Spinal cord (tissue), 10 donors: ENCODE data around the gene SMU1. TPM values are rescaled to one million over a fixed set of nuclear protein-coding genes. Genes with fewer than 3 reads are reported as not detected.

Experiments used
- DNase-seq, 6 donors: peaks; one replicate each; pipeline versions ENCODE4 v3.0.0 to v3.0.0-alpha.2; 2013 to 2015; ENCODE audit warnings: low spot score in 6 of 6, low read depth in 4 of 6
- H3K27ac ChIP-seq: one replicate; pipeline ENCODE4 v1.5.1; 2013; ENCODE audit warnings: low read depth, low read length, control low read depth
- H3K27me3 ChIP-seq: one replicate; pipeline ENCODE4 v1.6.1; 2013; ENCODE audit warnings: low read length; ENCODE audit not compliant: control insufficient read depth, insufficient read depth
- H3K36me3 ChIP-seq: one replicate; pipeline ENCODE4 v1.6.1; 2013; ENCODE audit warnings: low read length; ENCODE audit not compliant: control insufficient read depth, insufficient read depth
- H3K4me1 ChIP-seq: one replicate; pipeline ENCODE4 v1.6.1; 2013; ENCODE audit warnings: low read length; ENCODE audit not compliant: control insufficient read depth, insufficient read depth
- H3K4me3 ChIP-seq: one replicate; pipeline ENCODE4 v1.5.1; 2013; ENCODE audit warnings: low read depth, low read length, control low read depth
- H3K9me3 ChIP-seq: one replicate; pipeline ENCODE4 v1.6.1; 2013; ENCODE audit warnings: low read length; ENCODE audit not compliant: control insufficient read depth, insufficient read depth
- WGBS: methylation state at CpG from one replicate; pipeline ENCODE4 v1.1.5; 2013; ENCODE audit warnings: missing lambda C conversion rate; ENCODE audit not compliant: insufficient coverage; 5-methylcytosine and 5-hydroxymethylcytosine counted together
- polyA plus RNA-seq, 2 donors: library from polyadenylated mRNA; unstranded; fragments of 120-200 nt; gene quantifications; one replicate each; pipeline ENCODE4 v1.2.1, GENCODE V29; 2013; ENCODE audit not compliant: insufficient read length in 2 of 2
- total RNA-seq, 2 donors: library from RNA; depleted of rRNA in 1 of 2; stranded (reverse); fragments of 120-200 nt in 1 of 2; fragments of >200 nt in 1 of 2; gene quantifications; one replicate each; pipeline versions ENCODE4 v1.2.3 to v1.2.4, GENCODE V29; 2013 to 2014
- donor health status: healthy.

The SMU1 gene
- total and polyA plus RNA-seq, 4 donors: 24.0 to 45.3 (median 31.0) TPM

DNA sequence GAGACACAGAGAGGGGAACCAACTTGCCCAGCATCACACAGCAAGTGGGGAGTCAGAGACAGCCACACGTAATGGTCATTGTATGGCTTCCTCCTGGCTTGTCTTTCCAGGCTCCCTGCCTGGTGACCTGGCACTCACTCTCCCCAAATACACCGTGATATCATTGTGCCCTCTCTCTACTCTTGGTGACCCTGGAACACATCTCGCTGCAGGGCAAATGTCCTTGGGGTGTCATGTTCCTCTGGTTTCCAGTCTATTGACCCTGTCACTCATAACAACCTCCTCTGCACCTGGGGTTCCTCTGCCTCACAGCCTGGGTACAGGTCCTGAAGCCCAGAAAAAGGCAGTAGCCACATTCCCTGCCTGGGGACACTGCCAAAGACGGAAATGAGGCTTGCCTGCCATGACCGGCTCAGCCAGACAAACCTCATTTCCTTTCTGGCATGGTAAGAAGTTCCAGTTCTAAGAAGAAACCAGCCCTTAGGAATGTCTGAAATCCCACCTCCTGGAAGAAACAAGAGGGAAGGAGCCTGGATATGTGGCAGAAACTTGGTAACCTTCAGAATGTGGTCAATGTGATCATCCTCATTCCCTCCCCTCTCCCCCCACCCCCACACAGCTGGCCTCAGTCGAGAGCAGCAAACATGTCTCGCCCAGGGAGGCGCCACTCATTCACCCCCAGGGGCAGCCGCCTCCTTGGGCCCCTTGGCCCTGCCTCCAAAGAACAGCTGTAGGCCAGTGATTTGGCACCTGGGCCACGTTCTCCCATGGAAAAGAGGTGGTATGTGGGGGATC, 30.6 kb upstream of the SMU1 start:
- H3K27ac ChIP-seq: peak overlapping the region; percentile 25
- 66% methylated on average over 9 of the region's 10 CpGs for WGBS
- DNase-seq: peak in 1 of 6 donors; percentile 17

GRCh38 chr9:33106372-33106771, 29.9 kb upstream of the SMU1 start:
- Histone ChIP-seq H3K27me3 (no peaks in the 10 kb centered on the region), H3K4me3 (no peak overlapping the region), H3K4me1 (peaks cover 9% of the 10 kb centered on the region), H3K36me3 (peaks cover 4% of the 10 kb centered on the region), H3K9me3 (no peaks in the 10 kb centered on the region), H3K27ac (no peak overlapping the region)
- WGBS: 20% methylated on average over 1 of the region's 4 CpGs
- no peak for DNase-seq

More for the DNA sequence above, 30.6 kb upstream of the SMU1 start:
- Histone ChIP-seq H3K4me1 (peaks cover 7% of the 10 kb centered on the region), H3K36me3 (peaks cover 5% of the 10 kb centered on the region), H3K27me3 (no peaks in the 10 kb centered on the region), H3K4me3 (no peak overlapping the region), H3K9me3 (no peaks in the 10 kb centered on the region)

DNA sequence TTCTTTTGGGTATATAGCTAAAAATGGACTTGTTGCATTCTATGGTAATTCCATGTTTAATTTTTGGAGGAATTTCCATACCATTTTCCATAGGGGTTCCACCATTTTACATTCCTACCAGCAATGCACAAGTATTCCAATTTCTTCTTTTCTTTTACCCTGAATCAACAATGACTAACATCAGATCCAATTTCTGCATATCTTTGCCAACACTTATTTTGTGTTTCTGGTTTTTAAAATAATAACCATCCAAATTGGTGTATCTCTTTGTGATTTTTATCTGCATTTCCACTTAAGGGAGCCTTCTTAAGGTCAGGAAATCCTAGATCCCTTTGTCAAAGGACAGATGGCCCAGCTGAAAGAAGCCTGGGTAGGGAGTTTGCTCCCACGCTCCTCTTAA, 29.5 kb upstream of the SMU1 start:
- Histone ChIP-seq H3K4me3 (no peak overlapping the region), H3K4me1 (peaks cover 10% of the 10 kb centered on the region), H3K27me3 (no peaks in the 10 kb centered on the region), H3K27ac (no peak overlapping the region), H3K36me3 (peaks cover 3% of the 10 kb centered on the region), H3K9me3 (no peaks in the 10 kb centered on the region)
- no CpG with 5 or more reads among the region's 1 CpG for WGBS
- no peak for DNase-seq

GRCh38 chr9:33105504-33105903, 29.0 kb upstream of the SMU1 start:
- no peak overlapping the region for H3K27ac ChIP-seq

GRCh38 chr9:33104401-33104800, 27.9 kb upstream of the SMU1 start:
- no peak overlapping the region for H3K4me3 ChIP-seq
- H3K27me3 ChIP-seq: no peaks in the 10 kb centered on the region
- WGBS: 89% methylated on average over 5 of the region's 7 CpGs
- H3K9me3 ChIP-seq: no peaks in the 10 kb centered on the region
- H3K36me3 ChIP-seq: no peaks in the 10 kb centered on the region
- peak overlapping the region; percentile 47 for H3K27ac ChIP-seq
- no peak for DNase-seq
- H3K4me1 ChIP-seq: peaks cover 10% of the 10 kb centered on the region

More at GRCh38 chr9:33105504-33105903, 29.0 kb upstream of the SMU1 start:
- no peak overlapping the region for H3K4me3 ChIP-seq
- no peaks in the 10 kb centered on the region for H3K27me3 ChIP-seq
- H3K9me3 ChIP-seq: no peaks in the 10 kb centered on the region
- DNase-seq: no peak
- no CpG with 5 or more reads among the region's 5 CpGs for WGBS
- no peaks in the 10 kb centered on the region for H3K36me3 ChIP-seq
- H3K4me1 ChIP-seq: peaks cover 10% of the 10 kb centered on the region

DNA sequence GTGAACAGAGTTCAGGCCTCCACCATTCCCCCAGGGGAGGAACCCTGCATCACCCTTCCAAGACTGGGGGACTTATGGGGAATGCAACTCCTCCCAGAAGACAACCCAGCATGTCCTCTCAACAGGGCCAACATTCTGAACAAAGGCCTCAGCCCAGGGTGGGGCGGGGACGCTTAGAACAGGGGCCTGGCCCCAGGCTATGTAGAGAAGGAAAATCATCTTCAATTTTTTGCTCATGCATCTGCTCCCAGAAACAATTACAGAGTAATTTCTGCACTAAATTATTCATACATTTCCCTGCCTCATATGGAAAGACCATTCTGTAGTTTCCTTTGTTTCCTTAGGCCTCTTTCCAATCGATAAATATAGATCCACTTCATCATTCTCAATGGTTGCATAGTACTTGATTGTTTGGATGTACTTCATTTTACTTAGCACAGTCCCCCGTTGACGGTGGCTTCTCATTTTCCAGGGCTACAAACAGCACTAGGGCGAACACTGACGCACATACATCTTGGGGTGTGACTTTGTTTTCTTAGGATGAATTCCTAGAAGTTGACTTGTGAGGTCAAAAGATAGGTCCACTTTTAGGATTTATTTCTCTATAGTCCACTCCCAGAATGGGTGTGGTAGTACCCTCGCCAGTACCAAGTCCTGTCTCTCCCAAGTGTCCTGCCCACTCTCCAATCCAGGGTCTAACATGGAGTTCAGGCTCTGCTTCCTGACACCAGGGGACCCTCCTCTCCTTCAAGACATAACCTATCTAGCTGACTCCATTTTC, 27.2 kb upstream of the SMU1 start:
- WGBS: 100% methylated on average over 1 of the region's 8 CpGs
- H3K36me3 ChIP-seq: no peaks in the 10 kb centered on the region
- H3K9me3 ChIP-seq: no peaks in the 10 kb centered on the region
- H3K4me3 ChIP-seq: no peak overlapping the region
- no peaks in the 10 kb centered on the region for H3K27me3 ChIP-seq
- H3K27ac ChIP-seq: peak overlapping the region; percentile 47
- no peak for DNase-seq
- peaks cover 10% of the 10 kb centered on the region for H3K4me1 ChIP-seq

DNA sequence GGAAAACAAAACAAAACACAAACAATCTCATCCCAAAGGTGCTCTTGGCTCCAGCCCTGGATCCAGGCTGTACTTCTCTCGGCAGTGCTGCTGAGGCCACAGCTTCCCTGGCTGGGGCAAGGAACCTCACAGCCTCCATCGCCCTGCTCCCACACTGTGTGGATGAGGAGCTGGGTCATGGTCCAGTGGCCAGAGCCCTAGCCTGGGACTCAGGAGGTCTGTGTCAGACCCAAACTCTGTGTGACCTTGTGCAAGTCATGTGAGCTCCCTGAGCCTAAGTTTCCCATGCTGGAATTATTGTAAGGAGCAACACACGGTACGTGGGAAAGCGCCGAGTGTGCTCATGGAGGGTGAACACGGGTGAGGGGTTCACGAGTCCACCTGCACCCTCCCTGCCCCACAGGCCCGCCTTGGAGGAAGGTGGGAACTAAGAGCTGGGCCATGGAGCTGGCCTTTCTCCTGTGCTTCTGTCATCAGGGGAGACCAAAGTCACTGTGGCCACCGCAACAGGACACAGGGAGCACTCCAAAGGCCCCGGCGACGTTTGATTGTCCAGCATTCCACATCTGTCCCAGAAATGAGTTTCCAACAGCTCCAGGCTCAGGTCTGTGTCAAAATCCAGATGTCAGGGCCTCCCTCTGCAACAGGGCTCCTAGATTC, 26.2 kb upstream of the SMU1 start:
- Histone ChIP-seq H3K4me3 (no peak overlapping the region), H3K4me1 (peaks cover 10% of the 10 kb centered on the region), H3K27me3 (no peaks in the 10 kb centered on the region), H3K9me3 (no peaks in the 10 kb centered on the region), H3K36me3 (no peaks in the 10 kb centered on the region), H3K27ac (peak overlapping the region; percentile 15)
- WGBS: 86% methylated on average over 12 of the region's 13 CpGs
- no peak for DNase-seq

GRCh38 chr9:33101104-33101951, 24.9 kb upstream of the SMU1 start:
- H3K4me1 ChIP-seq: peaks cover 3% of the 10 kb centered on the region
- DNase-seq: peak in 1 of 6 donors; percentile 49
- H3K36me3 ChIP-seq: no peaks in the 10 kb centered on the region
- H3K27ac ChIP-seq: no peak overlapping the region
- H3K27me3 ChIP-seq: no peaks in the 10 kb centered on the region
- no peaks in the 10 kb centered on the region for H3K9me3 ChIP-seq
- H3K4me3 ChIP-seq: no peak overlapping the region
- WGBS: 86% methylated on average over 9 of the region's 10 CpGs

DNA sequence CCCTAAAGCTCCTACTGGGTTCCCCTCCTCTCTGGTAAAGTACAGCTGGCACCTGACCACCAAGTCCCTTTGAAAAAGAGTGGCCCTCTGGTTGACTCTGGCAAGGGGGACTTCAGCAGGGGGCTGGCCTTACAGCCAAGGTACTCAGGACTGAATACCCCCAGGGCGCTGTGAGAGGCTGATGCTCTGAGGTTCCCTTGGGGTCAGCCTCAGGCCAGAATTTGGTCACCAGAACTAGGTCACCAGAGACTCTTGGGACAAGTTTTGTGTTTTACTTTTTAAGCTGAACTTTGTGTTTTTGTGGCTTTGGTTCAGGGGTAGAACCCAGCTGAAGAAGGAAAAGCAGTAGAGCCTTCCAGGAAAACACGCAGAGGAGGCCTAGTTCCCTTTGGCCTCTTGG, 23.3 kb upstream of the SMU1 start:
- H3K9me3 ChIP-seq: no peaks in the 10 kb centered on the region
- DNase-seq: no peak
- H3K4me1 ChIP-seq: peaks cover 3% of the 10 kb centered on the region
- no peaks in the 10 kb centered on the region for H3K27me3 ChIP-seq
- H3K36me3 ChIP-seq: no peaks in the 10 kb centered on the region
- WGBS: 90% methylated on average over 2 of the region's 2 CpGs
- no peak overlapping the region for H3K4me3 ChIP-seq
- H3K27ac ChIP-seq: no peak overlapping the region
